Loucy (cell line): ENCODE measurements around the gene RSAD2.

Experiments
- H2AFZ ChIP-seq: fragments of 200-600 bp; sonication (generic); 2 replicates; pipeline ENCODE4 v1.6.0; 2016; ENCODE audit warnings: antibody characterized with exemption, mild to moderate bottlenecking, low read length, moderate library complexity
- H3F3A ChIP-seq: fragments of 200-600 bp; 2 replicates; pipeline ENCODE4 v1.6.0; 2016; ENCODE audit warnings: antibody characterized with exemption, low read depth, mild to moderate bottlenecking
- H3K27me3 ChIP-seq: fragments of 200-600 bp; sonication (generic); 2 replicates; pipeline ENCODE4 v1.6.1; 2014; ENCODE audit warnings: low read length, mild to moderate bottlenecking; ENCODE audit not compliant: insufficient read depth, poor library complexity, severe bottlenecking
- H3K36me3 ChIP-seq: fragments of 200-600 bp; sonication (generic); 2 replicates; pipeline ENCODE4 v1.6.1; 2016; ENCODE audit warnings: low read length; ENCODE audit not compliant: insufficient read depth
- H3K4me1 ChIP-seq: fragments of 200-600 bp; sonication (generic); 2 replicates; pipeline ENCODE4 v1.5.1; 2014; ENCODE audit warnings: low read length, mild to moderate bottlenecking; ENCODE audit not compliant: insufficient read depth, poor library complexity, severe bottlenecking
- H3K4me2 ChIP-seq: fragments of 200-600 bp; sonication (generic); 2 replicates; pipeline ENCODE4 v1.6.0; 2014; ENCODE audit warnings: antibody characterized with exemption, low read length, low read depth, mild to moderate bottlenecking; ENCODE audit not compliant: poor library complexity, severe bottlenecking
- H3K4me3 ChIP-seq: fragments of 200-600 bp; sonication (generic); 2 replicates; pipeline ENCODE4 v1.5.1; 2014; ENCODE audit warnings: low read length, mild to moderate bottlenecking, mixed read lengths; ENCODE audit not compliant: poor library complexity, severe bottlenecking
- H3K79me2 ChIP-seq: fragments of 200-600 bp; sonication (generic); 2 replicates; pipeline ENCODE4 v1.6.1; 2014; ENCODE audit warnings: low read length; ENCODE audit not compliant: insufficient read depth
- H3K9ac ChIP-seq: fragments of 200-600 bp; sonication (generic); 2 replicates; pipeline ENCODE4 v1.6.0; 2014; ENCODE audit warnings: mild to moderate bottlenecking, low read depth, low read length, moderate library complexity; ENCODE audit not compliant: poor library complexity, severe bottlenecking
- H3K9me2 ChIP-seq: fragments of 200-600 bp; sonication (generic); replicated peaks from 2 replicates; pipeline ENCODE4 v1.6.1; 2016; ENCODE audit warnings: low read depth, low read length, mixed read lengths
- H3K9me3 ChIP-seq: fragments of 200-600 bp; sonication (generic); 2 replicates; pipeline ENCODE4 v1.6.1; 2014; ENCODE audit warnings: mild to moderate bottlenecking, antibody characterized with exemption, low read length, low read depth; ENCODE audit not compliant: insufficient read depth
- H4K20me1 ChIP-seq: fragments of 200-600 bp; sonication (generic); 2 replicates; pipeline ENCODE4 v1.6.0; 2014; ENCODE audit warnings: antibody characterized with exemption, low read length, mild to moderate bottlenecking; ENCODE audit not compliant: insufficient read depth, poor library complexity, severe bottlenecking
- CTCF ChIP-seq: fragments of 200-600 bp; sonication (generic); conservative IDR thresholded peaks from 2 replicates; pipeline ENCODE4 v1.5.1; 2014; ENCODE audit warnings: mild to moderate bottlenecking, antibody characterized with exemption, low read length
- EZH2phosphoT487 ChIP-seq: fragments of 200-600 bp; IDR thresholded peaks from 2 replicates; pipeline ENCODE4 v1.6.1; 2018; ENCODE audit warnings: antibody characterized with exemption, mild to moderate bottlenecking, moderate library complexity, borderline replicate concordance

RSAD2 gene

GRCh38 chr2:6911721-6912120, 34.1 kb downstream of the RSAD2 start:
- Histone ChIP-seq H3K36me3 (no peaks in the 10 kb centered on the region), H3K9me3 (no peaks in the 10 kb centered on the region), H4K20me1 (no peaks in the 10 kb centered on the region), H3K9me2 (no peaks in the 10 kb centered on the region), H2AFZ (no peak overlapping the region), H3F3A (no peaks in the 10 kb centered on the region), H3K4me3 (no peak overlapping the region), H3K4me2 (no peak overlapping the region), H3K27me3 (no peaks in the 10 kb centered on the region), H3K4me1 (peaks cover 28% of the 10 kb centered on the region), H3K79me2 (no peaks in the 10 kb centered on the region), H3K9ac (no peak overlapping the region)
- no peak for TF ChIP-seq CTCF
- no peak for TF ChIP-seq EZH2phosphoT487

GRCh38 chr2:6913415-6914157, 36.0 kb downstream of the RSAD2 start:
- Histone ChIP-seq H3K4me3 (no peak overlapping the region), H3K9me2 (no peaks in the 10 kb centered on the region), H4K20me1 (no peaks in the 10 kb centered on the region), H3K36me3 (no peaks in the 10 kb centered on the region), H3K4me1 (peaks cover 32% of the 10 kb centered on the region), H3K4me2 (peak overlapping the region; percentile 0), H3K27me3 (no peaks in the 10 kb centered on the region), H3K9ac (no peak overlapping the region), H2AFZ (no peak overlapping the region), H3F3A (no peaks in the 10 kb centered on the region), H3K79me2 (peaks cover 5% of the 10 kb centered on the region; the same call in 1 of the 2 replicates), H3K9me3 (no peaks in the 10 kb centered on the region)
- TF ChIP-seq CTCF = no peak
- TF ChIP-seq EZH2phosphoT487 = no peak

- Histone ChIP-seq H3K9ac (no peak overlapping the region), H3K4me1 (peaks cover 28% of the 10 kb centered on the region), H3K4me2 (no peak overlapping the region), H2AFZ (no peak overlapping the region), H3K79me2 (peaks cover 5% of the 10 kb centered on the region; the same call in 1 of the 2 replicates), H3K27me3 (no peaks in the 10 kb centered on the region), H3K4me3 (no peak overlapping the region), H3K9me3 (no peaks in the 10 kb centered on the region), H3F3A (no peaks in the 10 kb centered on the region), H3K36me3 (no peaks in the 10 kb centered on the region), H4K20me1 (peaks cover 7% of the 10 kb centered on the region), H3K9me2 (no peaks in the 10 kb centered on the region)
- TF ChIP-seq CTCF (no peak), EZH2phosphoT487 (no peak)
These were observed 37.3 kb downstream of the RSAD2 start for GRCh38 chr2:6914828-6915227.
